Esophagus squamous epithelium (tissue), 4 donors: Measurements from ENCODE around the gene KDM3A.

ENCODE experiments used
- POLR2A ChIP-seq, 4 donors: fragments of 450-650 bp; IDR thresholded peaks; one replicate each; pipeline ENCODE4 v1.6.1; 2017; ENCODE audit warnings: antibody characterized with exemption in 4 of 4, mild to moderate bottlenecking in 4 of 4, moderate library complexity in 3 of 4
- TF ChIP-seq, protein P1 (sequence below), 6 experiments: fragments of 450-650 bp in 4 of 6; fragments of 200-600 bp in 2 of 6; sonication (generic) in 2 of 6; IDR thresholded peaks; one replicate each; pipeline ENCODE4 v1.5.1; 2016 to 2019; ENCODE audit warnings: antibody characterized with exemption in 6 of 6, mild to moderate bottlenecking in 4 of 6, moderate library complexity in 4 of 6

DNA sequence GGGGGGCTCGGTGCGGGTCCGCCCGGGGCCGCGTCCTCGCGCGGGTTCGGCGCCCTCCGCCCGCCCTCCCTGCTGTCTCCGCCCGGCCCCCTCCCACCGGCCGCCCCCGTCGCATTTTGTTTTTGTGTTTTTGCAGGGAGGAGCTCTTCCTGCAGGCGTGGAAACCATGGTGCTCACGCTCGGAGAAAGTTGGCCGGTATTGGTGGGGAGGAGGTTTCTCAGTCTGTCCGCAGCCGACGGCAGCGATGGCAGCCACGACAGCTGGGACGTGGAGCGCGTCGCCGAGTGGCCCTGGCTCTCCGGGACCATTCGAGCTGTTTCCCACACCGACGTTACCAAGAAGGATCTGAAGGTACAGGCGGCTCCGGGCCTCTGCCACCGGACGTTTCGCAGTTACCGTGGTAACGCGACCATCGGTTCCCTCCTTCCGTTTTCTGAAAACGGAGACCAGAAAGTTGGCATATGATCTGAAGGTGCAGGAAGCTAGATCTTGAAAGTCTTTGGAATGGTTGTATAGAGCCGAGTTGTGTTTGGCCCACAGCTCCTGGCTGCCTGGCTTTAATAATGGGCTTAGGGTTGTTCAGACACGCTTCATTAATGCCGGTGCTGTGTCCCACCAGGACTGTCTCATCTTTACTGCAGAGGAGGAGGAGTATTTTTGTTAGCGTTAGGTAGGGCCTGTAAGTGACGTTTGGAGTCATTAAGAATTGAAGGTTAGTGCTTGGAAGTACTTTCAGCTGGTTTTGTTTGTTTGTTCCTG lies 891 bp downstream of the KDM3A start:
- TF ChIP-seq POLR2A (IDR thresholded peaks at IDR 0.05): peak in 2 of 4 donors; percentile 9 to 28
- TF ChIP-seq, protein P1, sequence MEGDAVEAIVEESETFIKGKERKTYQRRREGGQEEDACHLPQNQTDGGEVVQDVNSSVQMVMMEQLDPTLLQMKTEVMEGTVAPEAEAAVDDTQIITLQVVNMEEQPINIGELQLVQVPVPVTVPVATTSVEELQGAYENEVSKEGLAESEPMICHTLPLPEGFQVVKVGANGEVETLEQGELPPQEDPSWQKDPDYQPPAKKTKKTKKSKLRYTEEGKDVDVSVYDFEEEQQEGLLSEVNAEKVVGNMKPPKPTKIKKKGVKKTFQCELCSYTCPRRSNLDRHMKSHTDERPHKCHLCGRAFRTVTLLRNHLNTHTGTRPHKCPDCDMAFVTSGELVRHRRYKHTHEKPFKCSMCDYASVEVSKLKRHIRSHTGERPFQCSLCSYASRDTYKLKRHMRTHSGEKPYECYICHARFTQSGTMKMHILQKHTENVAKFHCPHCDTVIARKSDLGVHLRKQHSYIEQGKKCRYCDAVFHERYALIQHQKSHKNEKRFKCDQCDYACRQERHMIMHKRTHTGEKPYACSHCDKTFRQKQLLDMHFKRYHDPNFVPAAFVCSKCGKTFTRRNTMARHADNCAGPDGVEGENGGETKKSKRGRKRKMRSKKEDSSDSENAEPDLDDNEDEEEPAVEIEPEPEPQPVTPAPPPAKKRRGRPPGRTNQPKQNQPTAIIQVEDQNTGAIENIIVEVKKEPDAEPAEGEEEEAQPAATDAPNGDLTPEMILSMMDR (IDR thresholded peaks at IDR 0.05): no peak
